ENCODE measurements around the gene MAGEC3. TPM values are rescaled to one million over a fixed set of nuclear protein-coding genes. Genes with fewer than 3 reads are reported as not detected.
"Not testable (repeated sequence)": the region's sequence is repeated elsewhere in the genome, so short reads cannot be mapped to it uniquely, and the experiment has no call there.

The MAGEC3 gene
- not detected for total RNA-seq

- DNase-seq (ENCODE audit: low spot score), result no peak
These were observed at the start of gene MAGEC3 for GRCh38 chrX:141838016-141838415. Gene MAGEC3, plus strand, starts transcription at chrX:141838316. Its CDS starts 0 bp downstream, at chrX:141838316.

GRCh38 chrX:141791856-141792255 lies 46.3 kb upstream of the MAGEC3 start:
- no peak for DNase-seq (ENCODE audit: low spot score)

GRCh38 chrX:141811438-141811837 lies 26.7 kb upstream of the MAGEC3 start:
- no peak for DNase-seq (ENCODE audit: low spot score)

GRCh38 chrX:141814213-141814857 lies 23.8 kb upstream of the MAGEC3 start:
- DNase-seq (ENCODE audit: low spot score), result no peak

GRCh38 chrX:141815904-141816303 lies 22.2 kb upstream of the MAGEC3 start:
- no peak for DNase-seq (ENCODE audit: low spot score)

GRCh38 chrX:141832247-141832646 lies 5.9 kb upstream of the MAGEC3 start:
- DNase-seq (ENCODE audit: low spot score), result no peak

GRCh38 chrX:141839856-141840255 lies 1.7 kb downstream of the MAGEC3 start:
- DNase-seq (ENCODE audit: low spot score), result no peak

- no peak for DNase-seq (ENCODE audit: low spot score)
These were observed 19.4 kb downstream of the MAGEC3 start for GRCh38 chrX:141857479-141857878.

- no peak for DNase-seq (ENCODE audit: low spot score)
These were observed 41.5 kb downstream of the MAGEC3 start for GRCh38 chrX:141879616-141880015.

GRCh38 chrX:141888811-141889210 lies 50.7 kb downstream of the MAGEC3 start:
- DNase-seq (ENCODE audit: low spot score), result not testable (repeated sequence)

- DNase-seq (ENCODE audit: low spot score), result no peak
These were observed 56.6 kb downstream of the MAGEC3 start for GRCh38 chrX:141894733-141895132.

GRCh38 chrX:141897690-141898089 lies 59.6 kb downstream of the MAGEC3 start:
- no peak for DNase-seq (ENCODE audit: low spot score)

- no peak for DNase-seq (ENCODE audit: low spot score)
These were observed 64.2 kb downstream of the MAGEC3 start for GRCh38 chrX:141902366-141902765.

- no peak for DNase-seq (ENCODE audit: low spot score)
These were observed 65.5 kb downstream of the MAGEC3 start, which contains the start of gene MAGEC1 for GRCh38 chrX:141903400-141904155. Gene MAGEC1, plus strand, starts transcription at chrX:141903894. Its CDS starts 1,179 bp downstream, at chrX:141905073.

GRCh38 chrX:141904262-141904661 lies 66.1 kb downstream of the MAGEC3 start:
- DNase-seq (ENCODE audit: low spot score), result no peak

GRCh38 chrX:141917801-141918200 lies 79.7 kb downstream of the MAGEC3 start:
- DNase-seq (ENCODE audit: low spot score), result no peak

GRCh38 chrX:141924293-141924692 lies 86.2 kb downstream of the MAGEC3 start:
- DNase-seq (ENCODE audit: low spot score), result no peak

- DNase-seq (ENCODE audit: low spot score), result no peak
These were observed 90.3 kb downstream of the MAGEC3 start for GRCh38 chrX:141928432-141928831.

- DNase-seq (ENCODE audit: low spot score), result no peak
These were observed 96.0 kb downstream of the MAGEC3 start for GRCh38 chrX:141934059-141934641.

- DNase-seq (ENCODE audit: low spot score), result no peak
These were observed 97.5 kb downstream of the MAGEC3 start for GRCh38 chrX:141935645-141936044.

GRCh38 chrX:141936080-141936479 lies 98.0 kb downstream of the MAGEC3 start:
- DNase-seq (ENCODE audit: low spot score), result no peak

GRCh38 chrX:141941234-141941633 lies 103.1 kb downstream of the MAGEC3 start:
- DNase-seq (ENCODE audit: low spot score), result no peak

- DNase-seq (ENCODE audit: low spot score), result no peak
These were observed 107.3 kb downstream of the MAGEC3 start for GRCh38 chrX:141945426-141945825.
